ENCODE measurements around the gene SHROOM3.

SHROOM3 gene

DNA sequence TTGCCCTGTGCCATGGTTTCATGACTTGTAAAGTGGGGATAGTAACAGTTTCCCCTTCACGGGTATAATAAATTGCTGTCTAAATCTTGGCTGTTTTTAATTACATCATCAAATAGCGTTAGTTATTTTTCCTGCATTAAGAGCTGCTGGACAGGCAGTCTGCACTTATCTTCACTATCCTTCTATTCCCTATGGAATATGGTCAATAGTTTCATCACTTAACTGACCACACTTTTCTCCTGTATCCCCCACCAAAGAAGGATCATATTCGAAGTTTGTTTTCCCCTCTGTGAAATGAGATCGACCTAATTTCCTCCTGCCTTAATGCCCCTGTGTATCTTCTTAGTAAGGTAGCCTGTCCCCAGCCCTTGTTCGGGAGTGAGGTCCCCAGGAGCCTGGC lies 133.2 kb downstream of the SHROOM3 start:
- Histone ChIP-seq H3K4me3 (ENCODE audit: extremely low read depth, insufficient read depth, low read length, poor library complexity, severe bottlenecking) (no peak overlapping the region), H3K27ac (ENCODE audit: low read depth, low read length, severe bottlenecking) (no peak overlapping the region), H3K9me3 (ENCODE audit: control insufficient read depth, low read length) (no peaks in the 10 kb centered on the region), H3K4me1 (ENCODE audit: control insufficient read depth, insufficient read depth, low read length, poor library complexity, severe bottlenecking) (peaks cover 17% of the 10 kb centered on the region), H3K36me3 (ENCODE audit: control insufficient read depth, insufficient read depth, low read length) (no peaks in the 10 kb centered on the region)
- WGBS, 2 experiments (ENCODE audit: insufficient coverage in 2 of 2) = 80 to 90% methylated on average over 3 to 4 of the region's 5 CpGs

DNA sequence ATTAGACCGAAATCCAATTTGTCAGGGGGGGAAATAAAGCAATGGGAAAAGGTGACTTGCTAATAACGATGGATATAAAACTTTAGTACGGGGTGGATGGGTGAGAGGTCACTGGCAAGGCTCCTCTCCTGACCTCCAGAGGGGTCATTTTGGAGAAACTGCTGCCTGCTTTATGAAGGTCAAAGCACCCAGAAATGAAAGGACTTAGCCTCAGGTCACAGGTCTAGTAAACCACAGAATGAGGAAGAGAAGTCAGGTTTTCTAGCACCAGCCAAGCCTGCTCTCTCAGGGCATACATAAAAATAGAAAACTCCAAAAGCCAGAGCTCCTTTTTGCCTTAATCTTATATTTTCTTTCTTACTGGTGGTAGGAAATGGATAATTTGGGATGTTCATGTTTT lies 134.2 kb downstream of the SHROOM3 start:
- no peak overlapping the region for H3K27ac ChIP-seq (ENCODE audit: low read depth, low read length, severe bottlenecking)
- WGBS, 2 experiments (ENCODE audit: insufficient coverage in 2 of 2) = 100% methylated on average over 3 of the region's 3 CpGs
- peaks cover 13% of the 10 kb centered on the region for H3K4me1 ChIP-seq (ENCODE audit: control insufficient read depth, insufficient read depth, low read length, poor library complexity, severe bottlenecking)
- no peak overlapping the region for H3K4me3 ChIP-seq (ENCODE audit: extremely low read depth, insufficient read depth, low read length, poor library complexity, severe bottlenecking)
- no peaks in the 10 kb centered on the region for H3K9me3 ChIP-seq (ENCODE audit: control insufficient read depth, low read length)
- no peaks in the 10 kb centered on the region for H3K36me3 ChIP-seq (ENCODE audit: control insufficient read depth, insufficient read depth, low read length)

DNA sequence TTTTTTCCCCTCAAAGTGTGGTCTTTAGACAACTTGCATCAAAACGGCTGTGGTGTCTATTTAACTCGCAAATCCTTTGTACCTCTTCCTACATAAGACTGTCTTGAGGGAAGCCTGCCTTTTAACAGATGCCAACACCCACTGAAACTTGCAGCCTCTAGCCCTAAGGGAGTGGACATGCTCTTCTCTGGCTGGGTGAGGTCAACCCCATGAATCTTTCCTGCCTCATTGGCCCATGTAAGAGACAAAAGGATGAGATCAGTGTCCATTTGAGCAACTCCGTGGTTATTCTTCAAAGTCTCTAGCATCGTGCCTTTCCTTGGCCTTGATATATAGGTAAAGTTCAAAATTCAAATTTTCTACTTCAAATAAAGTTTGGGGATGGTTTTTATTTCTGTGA lies 134.7 kb downstream of the SHROOM3 start:
- Histone ChIP-seq H3K4me3 (ENCODE audit: extremely low read depth, insufficient read depth, low read length, poor library complexity, severe bottlenecking) (no peak overlapping the region), H3K36me3 (ENCODE audit: control insufficient read depth, insufficient read depth, low read length) (no peaks in the 10 kb centered on the region), H3K9me3 (ENCODE audit: control insufficient read depth, low read length) (no peaks in the 10 kb centered on the region), H3K27ac (ENCODE audit: low read depth, low read length, severe bottlenecking) (no peak overlapping the region), H3K4me1 (ENCODE audit: control insufficient read depth, insufficient read depth, low read length, poor library complexity, severe bottlenecking) (peaks cover 13% of the 10 kb centered on the region)
- 60% methylated on average over 1 of the region's 4 CpGs; no CpG with 5 or more reads in 1 of the 2 experiments for WGBS, 2 experiments (ENCODE audit: insufficient coverage in 2 of 2)

DNA sequence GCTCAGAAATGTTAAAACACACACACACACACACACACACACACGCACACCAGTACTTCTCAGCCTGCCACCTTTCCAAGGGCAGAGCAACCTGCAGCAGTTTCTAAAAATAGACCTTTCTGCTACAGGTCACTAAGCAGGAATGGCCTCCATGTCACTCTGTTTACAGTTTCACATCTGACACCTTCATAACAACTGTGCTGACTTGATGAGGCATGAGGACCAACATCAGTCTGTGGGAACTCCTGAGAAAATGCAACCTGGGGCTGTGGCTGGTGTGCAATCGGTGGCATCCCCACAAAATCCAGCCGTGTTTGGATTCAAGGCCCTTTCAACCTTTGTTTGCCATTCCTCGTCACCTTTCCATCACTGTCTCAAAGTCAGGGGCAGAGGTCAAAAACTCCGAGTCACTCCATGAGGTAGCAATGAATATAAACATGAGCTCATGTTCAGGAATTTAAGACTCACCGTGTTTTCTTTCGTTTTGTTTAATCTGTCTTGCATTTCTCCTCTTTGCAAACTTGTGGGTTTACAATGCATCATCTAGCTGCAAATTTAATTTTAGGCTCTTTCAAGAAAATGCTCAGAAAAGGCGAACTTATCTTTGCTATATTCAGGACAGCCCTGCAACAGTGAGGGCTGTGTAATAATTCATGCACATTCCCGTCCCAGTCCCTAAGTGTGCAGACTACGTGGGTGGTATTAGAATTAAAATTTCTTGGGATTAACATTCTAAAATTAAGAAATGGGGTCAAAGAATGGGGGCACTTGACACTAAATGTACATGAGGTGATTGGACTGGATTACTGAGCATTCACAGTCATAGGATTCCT lies 135.3 kb downstream of the SHROOM3 start:
- Histone ChIP-seq H3K27ac (ENCODE audit: low read depth, low read length, severe bottlenecking) (no peak overlapping the region), H3K9me3 (ENCODE audit: control insufficient read depth, low read length) (no peaks in the 10 kb centered on the region), H3K36me3 (ENCODE audit: control insufficient read depth, insufficient read depth, low read length) (no peaks in the 10 kb centered on the region), H3K4me3 (ENCODE audit: extremely low read depth, insufficient read depth, low read length, poor library complexity, severe bottlenecking) (no peak overlapping the region), H3K4me1 (ENCODE audit: control insufficient read depth, insufficient read depth, low read length, poor library complexity, severe bottlenecking) (peaks cover 13% of the 10 kb centered on the region)
- 81 to 84% methylated on average over 6 to 7 of the region's 10 CpGs for WGBS, 2 experiments (ENCODE audit: insufficient coverage in 2 of 2)

DNA sequence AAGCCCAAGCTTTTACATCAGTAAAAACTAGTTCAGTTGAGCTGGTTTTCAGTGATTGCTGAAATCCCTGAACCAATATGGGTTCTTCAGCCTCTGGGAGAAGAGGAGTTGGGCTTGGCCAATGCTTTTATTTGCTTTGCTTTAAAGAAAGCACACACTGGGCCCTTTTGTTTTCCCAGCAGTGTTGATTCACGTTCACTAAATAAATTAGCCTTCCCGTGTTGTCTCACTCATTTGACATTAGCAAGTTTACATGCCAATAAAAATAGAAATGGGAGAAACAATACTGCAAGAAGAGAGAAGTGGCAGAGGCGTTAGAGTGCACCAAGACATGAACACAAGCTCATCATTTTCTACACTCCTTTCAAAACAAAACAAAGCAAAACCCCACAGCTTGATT lies 136.2 kb downstream of the SHROOM3 start:
- no peak overlapping the region for H3K27ac ChIP-seq (ENCODE audit: low read depth, low read length, severe bottlenecking)
- H3K4me1 ChIP-seq (ENCODE audit: control insufficient read depth, insufficient read depth, low read length, poor library complexity, severe bottlenecking) = peaks cover 13% of the 10 kb centered on the region
- H3K9me3 ChIP-seq (ENCODE audit: control insufficient read depth, low read length) = no peaks in the 10 kb centered on the region
- WGBS, 2 experiments (ENCODE audit: insufficient coverage in 2 of 2) = no CpG with 5 or more reads among the region's 3 CpGs
- no peak overlapping the region for H3K4me3 ChIP-seq (ENCODE audit: extremely low read depth, insufficient read depth, low read length, poor library complexity, severe bottlenecking)
- no peaks in the 10 kb centered on the region for H3K36me3 ChIP-seq (ENCODE audit: control insufficient read depth, insufficient read depth, low read length)

DNA sequence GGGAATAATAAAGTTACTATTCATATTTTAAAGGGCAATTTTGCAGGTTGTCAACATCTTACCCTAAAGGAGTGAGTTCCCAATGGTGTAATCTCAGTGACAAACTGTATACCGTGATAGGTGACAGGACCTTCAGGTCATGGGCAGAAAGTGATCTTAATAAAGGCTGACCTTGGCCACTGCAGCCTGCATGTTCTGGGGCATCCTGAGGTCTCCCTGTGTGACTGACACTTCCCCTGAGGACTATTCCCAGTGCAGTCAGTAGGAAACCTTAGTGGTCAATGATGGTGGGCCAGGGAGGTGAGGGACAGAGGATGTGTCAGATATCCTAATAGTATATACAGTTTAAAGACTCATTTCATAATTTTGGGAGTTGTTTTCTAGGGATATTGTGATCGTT lies 137.2 kb downstream of the SHROOM3 start:
- H3K36me3 ChIP-seq (ENCODE audit: control insufficient read depth, insufficient read depth, low read length) = no peaks in the 10 kb centered on the region
- no peaks in the 10 kb centered on the region for H3K9me3 ChIP-seq (ENCODE audit: control insufficient read depth, low read length)
- H3K27ac ChIP-seq (ENCODE audit: low read depth, low read length, severe bottlenecking) = no peak overlapping the region
- peaks cover 13% of the 10 kb centered on the region for H3K4me1 ChIP-seq (ENCODE audit: control insufficient read depth, insufficient read depth, low read length, poor library complexity, severe bottlenecking)
- WGBS, 2 experiments (ENCODE audit: insufficient coverage in 2 of 2) = 81 to 100% methylated on average over 1 to 2 of the region's 2 CpGs
- no peak overlapping the region for H3K4me3 ChIP-seq (ENCODE audit: extremely low read depth, insufficient read depth, low read length, poor library complexity, severe bottlenecking)

DNA sequence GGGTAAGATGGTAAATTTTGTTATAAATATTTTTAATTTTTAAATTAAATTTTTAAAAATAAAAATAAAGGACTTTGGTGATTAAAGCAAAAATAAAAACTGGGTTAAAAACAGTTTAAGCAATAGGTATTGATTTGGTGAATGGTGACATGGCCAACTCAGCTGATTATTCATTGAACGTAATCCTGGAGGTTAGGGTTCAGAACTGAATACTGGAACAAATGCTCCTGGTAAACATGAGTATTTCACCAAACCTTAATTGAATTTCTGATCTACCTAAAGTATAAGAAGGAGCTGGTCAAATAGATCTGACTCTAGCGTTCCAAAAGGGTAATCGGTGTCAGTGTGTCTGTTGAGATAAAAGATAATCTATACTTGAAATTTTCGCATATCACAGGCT lies 141.8 kb downstream of the SHROOM3 start:
- H3K36me3 ChIP-seq (ENCODE audit: control insufficient read depth, insufficient read depth, low read length) = no peaks in the 10 kb centered on the region
- WGBS, 2 experiments (ENCODE audit: insufficient coverage in 2 of 2) = 100% methylated on average over 1 of the region's 4 CpGs; no CpG with 5 or more reads in 1 of the 2 experiments
- no peaks in the 10 kb centered on the region for H3K9me3 ChIP-seq (ENCODE audit: control insufficient read depth, low read length)
- H3K4me3 ChIP-seq (ENCODE audit: extremely low read depth, insufficient read depth, low read length, poor library complexity, severe bottlenecking) = no peak overlapping the region
- H3K27ac ChIP-seq (ENCODE audit: low read depth, low read length, severe bottlenecking) = no peak overlapping the region
- peaks cover 5% of the 10 kb centered on the region for H3K4me1 ChIP-seq (ENCODE audit: control insufficient read depth, insufficient read depth, low read length, poor library complexity, severe bottlenecking)

DNA sequence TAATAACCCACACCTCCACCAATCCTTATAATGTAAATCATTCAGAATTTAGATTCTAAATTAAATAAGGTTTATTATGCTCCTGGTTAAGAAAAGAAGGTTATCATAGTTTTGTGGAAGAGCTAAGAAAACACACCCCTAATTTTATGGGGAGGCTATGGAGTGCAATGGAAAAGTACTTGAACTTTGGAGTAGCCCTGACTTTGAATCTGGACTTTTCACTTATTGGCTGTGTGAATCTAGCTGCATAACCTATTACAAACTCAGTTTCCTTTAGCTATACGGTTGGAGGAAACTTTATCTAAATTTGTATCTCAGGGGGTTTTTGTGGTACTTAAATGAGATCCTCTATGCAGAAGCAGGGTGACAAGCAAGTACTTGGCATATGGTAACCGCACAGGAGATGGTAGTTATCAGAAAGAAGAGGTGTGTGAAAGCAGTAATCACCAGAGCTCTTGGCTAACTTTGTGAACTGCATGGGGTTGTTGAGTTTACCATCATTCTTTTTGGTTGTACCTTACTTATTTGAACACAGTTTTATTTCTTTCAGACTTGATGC lies 143.1 kb downstream of the SHROOM3 start:
- Histone ChIP-seq H3K4me1 (ENCODE audit: control insufficient read depth, insufficient read depth, low read length, poor library complexity, severe bottlenecking) (peaks cover 5% of the 10 kb centered on the region), H3K27ac (ENCODE audit: low read depth, low read length, severe bottlenecking) (no peak overlapping the region), H3K36me3 (ENCODE audit: control insufficient read depth, insufficient read depth, low read length) (no peaks in the 10 kb centered on the region), H3K4me3 (ENCODE audit: extremely low read depth, insufficient read depth, low read length, poor library complexity, severe bottlenecking) (no peak overlapping the region), H3K9me3 (ENCODE audit: control insufficient read depth, low read length) (no peaks in the 10 kb centered on the region)
- WGBS, 2 experiments (ENCODE audit: insufficient coverage in 2 of 2) = 96% methylated on average over 2 of the region's 2 CpGs; no CpG with 5 or more reads in 1 of the 2 experiments

DNA sequence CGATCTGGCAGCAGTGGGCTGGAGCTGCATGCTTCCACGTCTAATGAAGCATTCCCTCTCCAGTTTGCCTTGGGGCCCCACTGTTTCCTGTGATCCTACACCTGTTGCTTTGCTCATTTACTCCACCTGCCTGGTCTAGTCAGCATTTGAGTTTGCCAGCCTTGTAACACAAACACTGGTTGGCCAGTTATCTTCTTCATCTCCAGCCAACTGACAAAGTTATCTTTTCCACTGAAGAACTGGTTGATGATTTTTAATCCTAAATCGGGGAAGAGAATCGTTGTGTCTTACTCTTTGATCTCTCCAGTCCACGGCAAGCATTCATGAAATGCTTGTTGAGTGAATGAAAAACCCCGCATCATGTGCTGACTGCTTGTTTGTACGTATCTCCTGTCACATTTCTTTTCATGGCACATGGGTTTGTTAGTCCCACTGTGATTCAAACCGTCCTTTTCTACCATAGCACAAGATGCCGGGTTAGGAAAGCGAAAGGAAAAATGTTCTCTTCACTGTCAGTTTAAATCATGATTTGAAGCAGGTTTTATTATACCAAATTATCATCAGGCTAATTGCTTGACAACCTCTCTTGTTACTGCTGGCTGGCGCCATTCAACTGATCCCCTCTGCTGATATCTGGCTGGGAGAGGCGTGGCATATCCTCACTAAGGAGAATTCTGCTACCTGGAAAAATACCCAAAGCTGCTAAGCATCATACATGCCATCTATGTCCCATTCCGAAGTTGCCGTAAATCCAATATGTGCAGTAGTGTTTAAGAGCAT lies 144.8 kb downstream of the SHROOM3 start:
- no peaks in the 10 kb centered on the region for H3K9me3 ChIP-seq (ENCODE audit: control insufficient read depth, low read length)
- H3K4me3 ChIP-seq (ENCODE audit: extremely low read depth, insufficient read depth, low read length, poor library complexity, severe bottlenecking) = no peak overlapping the region
- 88 to 93% methylated on average over 7 to 9 of the region's 14 CpGs for WGBS, 2 experiments (ENCODE audit: insufficient coverage in 2 of 2)
- no peaks in the 10 kb centered on the region for H3K36me3 ChIP-seq (ENCODE audit: control insufficient read depth, insufficient read depth, low read length)
- H3K27ac ChIP-seq (ENCODE audit: low read depth, low read length, severe bottlenecking) = no peak overlapping the region
- H3K4me1 ChIP-seq (ENCODE audit: control insufficient read depth, insufficient read depth, low read length, poor library complexity, severe bottlenecking) = peaks cover 13% of the 10 kb centered on the region

DNA sequence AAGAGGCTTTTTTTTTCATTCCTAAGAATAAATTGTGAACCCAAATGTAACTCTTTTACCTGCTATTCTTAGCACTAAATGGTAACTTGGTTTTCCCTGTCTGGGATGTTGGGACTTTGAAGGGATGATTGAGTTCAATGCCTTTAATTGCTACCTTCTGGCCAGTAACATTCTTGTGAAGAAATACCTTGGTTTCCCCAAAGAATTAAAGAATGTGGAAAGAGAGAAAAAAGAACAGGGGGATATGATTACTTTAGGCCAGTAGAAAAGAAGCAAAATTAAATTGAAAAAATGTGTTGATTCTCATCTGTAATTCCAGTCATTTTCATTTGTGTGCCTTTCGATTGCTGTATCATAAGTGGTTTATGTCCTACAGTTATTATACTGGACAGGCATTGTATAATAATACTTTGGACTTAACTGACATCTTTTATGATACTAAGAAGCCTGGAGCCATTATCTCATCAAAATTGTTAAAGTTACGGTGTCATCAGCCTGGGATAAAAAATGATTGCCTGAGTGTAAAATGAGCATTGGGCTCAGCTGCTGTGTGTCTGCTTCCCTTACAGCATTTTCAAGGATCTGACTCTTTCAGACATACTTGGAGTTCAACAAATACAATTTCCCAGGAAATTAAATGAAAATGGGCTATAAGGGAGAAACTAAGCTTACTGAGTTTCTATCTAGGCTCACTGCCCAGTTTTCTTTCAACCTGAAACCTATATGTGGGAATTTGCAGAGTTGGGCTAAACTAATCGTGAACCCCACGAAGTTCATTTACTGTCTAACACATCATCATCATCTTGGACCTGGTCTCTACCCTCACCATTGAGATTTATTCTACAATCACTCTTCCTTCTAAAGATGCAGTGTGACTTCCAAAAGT lies 146.3 kb downstream of the SHROOM3 start:
- H3K27ac ChIP-seq (ENCODE audit: low read depth, low read length, severe bottlenecking) = no peak overlapping the region

More for the DNA sequence above, 146.3 kb downstream of the SHROOM3 start:
- no peak overlapping the region for H3K4me3 ChIP-seq (ENCODE audit: extremely low read depth, insufficient read depth, low read length, poor library complexity, severe bottlenecking)
- peaks cover 23% of the 10 kb centered on the region for H3K4me1 ChIP-seq (ENCODE audit: control insufficient read depth, insufficient read depth, low read length, poor library complexity, severe bottlenecking)
- no peaks in the 10 kb centered on the region for H3K9me3 ChIP-seq (ENCODE audit: control insufficient read depth, low read length)
- WGBS, 2 experiments (ENCODE audit: insufficient coverage in 2 of 2) = 83% methylated on average over 3 of the region's 4 CpGs; no CpG with 5 or more reads in 1 of the 2 experiments
- no peaks in the 10 kb centered on the region for H3K36me3 ChIP-seq (ENCODE audit: control insufficient read depth, insufficient read depth, low read length)
